ENCODE data around the gene GPR108.
"Not testable (repeated sequence)": the region's sequence is repeated elsewhere in the genome, so short reads cannot be mapped to it uniquely, and the experiment has no call there.

- TF ChIP-seq, protein P1, sequence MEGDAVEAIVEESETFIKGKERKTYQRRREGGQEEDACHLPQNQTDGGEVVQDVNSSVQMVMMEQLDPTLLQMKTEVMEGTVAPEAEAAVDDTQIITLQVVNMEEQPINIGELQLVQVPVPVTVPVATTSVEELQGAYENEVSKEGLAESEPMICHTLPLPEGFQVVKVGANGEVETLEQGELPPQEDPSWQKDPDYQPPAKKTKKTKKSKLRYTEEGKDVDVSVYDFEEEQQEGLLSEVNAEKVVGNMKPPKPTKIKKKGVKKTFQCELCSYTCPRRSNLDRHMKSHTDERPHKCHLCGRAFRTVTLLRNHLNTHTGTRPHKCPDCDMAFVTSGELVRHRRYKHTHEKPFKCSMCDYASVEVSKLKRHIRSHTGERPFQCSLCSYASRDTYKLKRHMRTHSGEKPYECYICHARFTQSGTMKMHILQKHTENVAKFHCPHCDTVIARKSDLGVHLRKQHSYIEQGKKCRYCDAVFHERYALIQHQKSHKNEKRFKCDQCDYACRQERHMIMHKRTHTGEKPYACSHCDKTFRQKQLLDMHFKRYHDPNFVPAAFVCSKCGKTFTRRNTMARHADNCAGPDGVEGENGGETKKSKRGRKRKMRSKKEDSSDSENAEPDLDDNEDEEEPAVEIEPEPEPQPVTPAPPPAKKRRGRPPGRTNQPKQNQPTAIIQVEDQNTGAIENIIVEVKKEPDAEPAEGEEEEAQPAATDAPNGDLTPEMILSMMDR (IDR thresholded peaks at IDR 0.05): not testable (repeated sequence)
- not testable (repeated sequence) for TF ChIP-seq POLR2AphosphoS5 (IDR thresholded peaks at IDR 0.05; ENCODE audit: low read depth, low read length)
These were observed 11.2 kb upstream of the GPR108 start for GRCh38 chr19:6748543-6748942.
